ENCODE data around the gene FAM180A.
"Not testable (repeated sequence)": the region's sequence is repeated elsewhere in the genome, so short reads cannot be mapped to it uniquely, and the experiment has no call there.

Gene FAM180A

DNA sequence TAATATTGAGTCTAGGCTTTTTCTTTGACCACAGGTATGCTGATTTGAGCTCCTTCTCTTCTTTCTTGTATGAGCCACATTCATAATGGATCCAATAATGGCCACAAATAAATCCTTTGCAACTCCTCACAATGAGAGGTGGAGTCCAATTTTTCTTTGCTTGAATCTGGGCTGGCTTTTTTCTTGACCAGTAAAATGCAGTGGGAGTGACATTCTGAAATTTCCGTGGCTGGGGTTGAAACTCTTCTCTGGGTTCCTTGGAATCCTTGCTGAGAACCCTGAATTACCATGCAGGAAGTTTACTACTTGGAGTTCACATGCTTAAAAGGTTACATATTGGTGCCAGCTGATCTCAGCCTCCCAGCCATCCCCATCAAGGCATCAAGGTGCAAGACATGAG lies 22.4 kb upstream of the FAM180A start:
- DNase-seq: no peak

DNA sequence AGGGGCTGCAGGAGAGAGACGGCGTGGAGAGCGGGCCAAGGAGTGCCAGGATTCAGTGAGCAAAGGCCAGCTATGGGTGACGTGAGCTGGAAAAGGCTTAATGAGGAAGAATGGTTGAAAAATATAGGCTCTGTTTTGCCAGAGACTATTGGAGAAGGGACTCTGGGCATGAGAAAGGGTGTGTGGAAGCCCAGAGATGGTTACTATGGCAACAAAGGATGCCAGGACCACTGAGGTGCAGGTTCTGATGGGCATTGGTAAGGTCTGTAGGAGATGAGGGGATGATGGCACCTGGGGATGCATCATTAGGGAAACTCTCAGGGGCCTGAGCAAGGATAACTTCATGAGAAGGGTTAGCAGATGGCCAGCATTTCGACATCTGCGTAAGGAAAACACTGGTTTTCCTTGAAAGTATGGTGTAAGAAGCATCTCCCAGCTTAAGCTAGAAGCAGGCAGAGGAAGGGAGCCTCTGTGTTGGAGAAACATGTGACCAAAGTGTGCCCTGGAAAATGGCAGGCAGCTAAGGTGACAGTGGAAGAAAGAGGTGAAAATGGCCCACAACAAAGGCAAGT lies 21.6 kb upstream of the FAM180A start:
- no peak for DNase-seq

DNA sequence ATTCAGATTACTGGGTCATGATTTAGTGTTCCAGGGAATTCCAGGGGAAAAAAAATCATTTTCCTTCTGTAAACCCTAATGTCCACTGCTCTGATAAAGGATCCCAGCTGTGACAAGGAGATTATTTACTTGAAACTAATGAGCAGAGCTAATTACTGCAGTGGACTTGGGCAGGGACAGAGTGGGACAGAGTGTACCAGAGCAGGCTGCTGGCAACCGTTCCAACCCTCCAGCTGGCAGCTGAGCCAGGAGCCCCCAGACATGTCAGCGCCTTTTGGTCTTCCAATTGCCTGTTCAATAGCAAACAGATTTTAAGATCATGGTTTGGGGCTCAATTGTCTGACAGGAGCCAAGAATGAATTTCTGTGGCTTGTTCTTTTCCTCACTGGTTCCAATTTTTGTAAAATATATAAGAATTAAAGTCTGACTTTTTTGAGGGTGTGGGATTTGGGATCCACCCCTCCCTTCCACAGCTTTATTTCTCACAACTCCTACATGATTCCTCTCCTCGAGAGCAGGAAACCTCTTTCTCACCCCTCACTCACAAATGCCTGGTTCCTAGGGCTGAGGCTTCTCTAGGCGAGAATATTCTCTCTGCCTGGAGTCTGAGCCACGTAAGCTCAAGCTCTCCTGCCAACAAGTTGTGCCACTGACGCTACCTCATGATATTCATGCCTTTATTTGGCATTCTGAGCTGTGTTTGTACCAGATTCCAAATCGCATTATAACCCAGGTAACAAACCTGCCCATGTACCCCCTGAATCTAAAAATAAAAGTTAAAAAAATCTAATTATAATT lies 20.6 kb upstream of the FAM180A start:
- DNase-seq: no peak

DNA sequence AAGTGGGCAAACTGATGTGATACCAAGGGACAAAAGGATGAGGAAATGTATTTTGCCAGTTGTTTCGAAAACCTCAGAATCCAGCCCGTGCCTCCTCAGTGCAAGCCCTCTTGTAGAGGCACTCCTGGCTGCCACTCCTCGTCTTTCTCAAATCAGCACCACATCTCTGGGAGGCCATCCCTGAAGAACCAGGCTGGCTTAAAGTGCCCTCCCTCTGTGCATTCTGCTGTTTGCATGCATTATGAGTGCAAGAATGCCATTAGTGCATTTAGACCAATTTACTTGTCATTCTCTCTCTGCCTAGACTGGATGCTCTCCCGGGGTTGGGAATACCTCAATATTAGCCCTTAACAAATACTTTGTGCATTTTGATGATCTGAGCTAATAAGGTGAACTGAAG lies 19.9 kb upstream of the FAM180A start:
- no peak for DNase-seq

DNA sequence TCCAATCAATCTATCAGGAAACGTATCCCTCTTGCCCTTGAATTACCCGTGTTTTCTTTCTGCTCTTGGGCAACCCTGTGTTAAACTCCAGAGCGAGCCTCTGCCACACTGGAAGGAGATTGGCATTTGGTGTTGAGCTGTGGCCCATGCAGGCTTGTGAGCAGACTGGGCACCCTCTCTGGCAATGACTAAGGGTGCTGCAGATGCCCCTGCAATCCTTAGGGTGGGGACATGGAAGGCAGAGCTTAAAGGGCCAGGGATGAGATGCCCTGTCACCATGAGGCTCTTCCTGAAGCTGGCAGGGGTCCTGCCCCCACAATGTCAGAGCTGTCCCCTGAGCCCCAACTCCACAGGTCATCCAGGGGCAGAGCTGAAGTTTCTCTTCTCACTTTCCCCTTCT lies 19.5 kb upstream of the FAM180A start:
- DNase-seq: no peak

DNA sequence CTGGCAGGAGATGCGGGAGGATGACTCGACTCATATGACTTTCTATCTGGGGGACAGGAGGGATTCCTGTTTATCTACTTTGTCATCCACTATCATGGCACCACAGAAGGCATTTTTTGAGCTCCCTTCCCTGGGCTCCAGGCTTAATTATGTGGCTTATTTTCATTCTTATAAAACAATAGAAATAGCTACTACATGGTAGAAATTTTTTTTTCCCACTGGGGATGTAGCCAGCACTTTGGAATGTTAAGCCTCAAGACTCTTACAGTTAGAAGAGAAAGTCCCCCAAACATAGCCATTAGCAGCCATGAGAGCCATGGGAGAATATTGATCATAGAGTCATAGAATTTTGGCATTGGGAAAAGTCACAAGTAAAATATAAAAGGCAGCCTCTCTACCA lies 14.6 kb upstream of the FAM180A start:
- DNase-seq: no peak

DNA sequence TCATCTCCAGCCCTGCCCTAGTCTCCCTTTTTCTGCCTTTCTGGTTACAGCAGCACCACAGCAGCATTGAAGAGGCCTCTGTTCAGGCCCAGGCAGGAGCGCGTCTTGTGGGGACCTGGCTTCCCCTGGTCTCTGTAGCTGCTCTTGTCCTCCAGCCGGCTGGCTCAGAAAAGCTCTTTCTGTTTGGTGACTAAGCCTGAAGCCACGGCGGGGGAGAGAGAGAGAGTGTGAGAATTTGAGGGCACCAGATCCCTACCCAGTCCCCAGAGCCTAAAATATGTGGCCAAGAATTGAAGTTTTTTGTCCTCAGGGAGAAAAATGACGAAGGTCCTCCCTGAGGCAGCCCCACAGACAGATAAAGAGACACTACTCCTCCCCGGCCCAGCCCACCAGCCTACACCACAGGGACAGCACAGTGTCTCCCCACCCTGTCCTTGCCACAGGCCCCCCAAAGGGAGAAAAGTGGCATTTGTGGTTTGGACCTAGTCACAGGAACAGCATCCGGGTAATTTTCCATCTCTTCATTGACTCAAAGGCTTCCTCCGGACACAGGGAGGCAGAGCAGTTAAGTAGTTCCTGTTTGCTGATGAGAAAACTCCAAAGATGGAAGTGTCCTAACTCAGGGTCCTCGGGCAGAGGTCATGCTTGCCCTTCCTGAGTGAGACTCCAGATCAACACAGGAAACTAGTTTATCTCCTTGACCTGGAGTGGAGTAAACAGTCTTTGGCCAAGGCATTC lies 13.3 kb upstream of the FAM180A start:
- DNase-seq: no peak

DNA sequence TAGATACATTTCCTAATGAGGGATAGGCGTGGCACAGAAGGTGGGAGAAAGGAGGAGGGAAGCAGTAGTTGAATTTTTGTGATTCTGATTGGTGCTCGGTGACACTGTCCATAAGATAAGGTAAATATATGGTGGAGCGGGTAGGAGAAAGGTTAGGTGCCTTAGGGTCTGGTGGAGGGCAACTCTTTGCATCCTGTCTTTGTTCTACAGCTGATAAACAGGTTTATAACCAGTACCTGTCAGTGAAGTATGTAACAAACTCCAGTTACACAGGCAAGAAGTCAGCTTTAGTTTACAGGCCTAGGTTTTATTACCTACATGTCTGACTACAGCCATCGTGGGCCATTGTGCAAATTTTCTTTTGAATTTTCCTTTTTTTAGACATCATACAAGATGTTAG lies 10.9 kb upstream of the FAM180A start:
- DNase-seq: no peak

DNA sequence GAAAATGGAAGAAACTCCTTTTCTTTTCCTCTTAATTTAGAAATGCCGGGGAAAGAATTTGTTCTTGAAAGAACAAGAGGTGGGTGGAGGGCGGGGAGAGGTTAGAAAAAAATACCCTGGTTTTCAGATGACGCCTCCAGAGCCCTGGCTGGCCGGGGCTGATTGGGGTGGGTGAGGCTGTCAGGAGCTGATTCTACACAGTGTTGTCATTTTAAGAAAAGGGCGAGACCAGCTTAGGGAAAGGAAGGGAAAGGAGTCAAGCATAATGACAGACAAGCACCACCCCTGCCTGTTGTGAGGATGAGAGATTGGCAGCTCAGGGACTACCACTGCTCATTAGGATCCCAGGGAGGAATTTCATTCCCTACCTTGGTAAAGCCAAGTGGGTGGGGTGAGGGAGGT lies 9.9 kb upstream of the FAM180A start:
- DNase-seq: no peak

DNA sequence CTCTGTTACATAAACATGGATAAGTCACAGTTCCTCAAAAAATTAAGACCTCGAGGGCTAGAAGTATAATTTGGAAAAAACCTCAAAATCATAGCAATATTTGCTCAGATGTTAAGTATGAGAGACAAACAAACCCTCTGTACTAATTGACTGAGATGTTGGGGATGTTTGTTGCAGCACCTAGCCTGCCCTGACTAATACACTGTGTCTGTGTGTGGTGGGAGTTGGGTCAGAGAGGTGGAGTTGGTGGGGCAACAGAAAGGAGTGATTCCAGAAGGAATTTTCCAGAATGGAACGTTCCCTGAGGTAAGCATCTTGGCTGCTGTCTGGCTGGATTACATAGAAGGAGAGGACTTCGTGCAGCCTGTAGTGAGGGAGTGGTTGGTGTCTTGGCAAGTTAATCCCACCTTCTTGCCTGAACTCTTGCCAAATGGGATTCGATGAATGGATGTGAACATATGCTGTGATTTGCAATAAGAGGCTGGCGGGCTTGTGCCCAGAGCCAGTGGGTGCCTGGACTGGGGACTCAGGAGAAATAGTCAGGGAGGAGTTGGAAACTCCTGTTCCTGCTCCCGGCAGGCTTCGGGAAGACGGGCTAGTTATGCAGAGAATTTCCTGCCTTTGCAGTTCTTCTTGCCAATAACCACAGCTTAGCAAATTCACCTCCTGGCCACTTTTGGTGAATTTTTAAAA lies 9.3 kb upstream of the FAM180A start:
- DNase-seq: no peak

DNA sequence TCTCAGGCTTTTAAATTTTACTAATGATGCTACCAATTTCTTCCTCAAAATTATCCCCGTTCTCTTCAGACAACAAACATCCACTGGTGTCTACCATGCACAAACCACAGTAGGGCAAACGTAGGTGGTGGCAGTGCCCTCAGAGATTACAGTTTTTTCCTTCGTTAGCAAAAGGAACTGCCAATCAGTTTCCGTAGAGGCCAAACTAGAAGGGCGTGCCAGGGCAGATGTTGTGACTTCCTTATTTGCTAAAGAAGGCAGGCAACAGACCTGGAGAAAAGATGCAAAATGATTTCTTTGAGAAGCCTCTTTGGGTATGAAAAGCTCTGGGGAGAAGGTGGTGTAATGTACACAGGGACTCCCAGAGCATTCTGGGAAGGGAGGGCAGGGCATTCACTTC lies 7.6 kb upstream of the FAM180A start:
- no peak for DNase-seq

DNA sequence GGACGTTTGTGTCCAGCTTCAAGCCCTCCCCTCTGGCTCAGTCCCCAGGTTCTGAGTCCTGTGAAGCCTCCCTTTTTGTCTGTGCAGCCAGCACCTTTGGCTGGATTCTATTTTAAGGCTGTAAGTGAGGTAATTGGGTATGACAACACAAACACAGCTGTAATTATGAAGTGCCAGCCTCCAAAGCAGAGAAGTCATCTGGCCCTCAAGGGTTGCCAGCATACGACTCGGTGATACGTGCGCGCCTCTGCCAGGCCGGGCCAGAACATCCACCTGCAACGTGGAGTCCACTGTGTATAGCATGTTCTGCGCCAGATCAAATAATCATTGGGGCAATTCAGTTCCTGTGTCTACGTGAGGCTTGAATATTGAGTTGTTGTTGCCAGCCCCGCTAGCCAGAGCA lies 6.7 kb upstream of the FAM180A start:
- DNase-seq: no peak

DNA sequence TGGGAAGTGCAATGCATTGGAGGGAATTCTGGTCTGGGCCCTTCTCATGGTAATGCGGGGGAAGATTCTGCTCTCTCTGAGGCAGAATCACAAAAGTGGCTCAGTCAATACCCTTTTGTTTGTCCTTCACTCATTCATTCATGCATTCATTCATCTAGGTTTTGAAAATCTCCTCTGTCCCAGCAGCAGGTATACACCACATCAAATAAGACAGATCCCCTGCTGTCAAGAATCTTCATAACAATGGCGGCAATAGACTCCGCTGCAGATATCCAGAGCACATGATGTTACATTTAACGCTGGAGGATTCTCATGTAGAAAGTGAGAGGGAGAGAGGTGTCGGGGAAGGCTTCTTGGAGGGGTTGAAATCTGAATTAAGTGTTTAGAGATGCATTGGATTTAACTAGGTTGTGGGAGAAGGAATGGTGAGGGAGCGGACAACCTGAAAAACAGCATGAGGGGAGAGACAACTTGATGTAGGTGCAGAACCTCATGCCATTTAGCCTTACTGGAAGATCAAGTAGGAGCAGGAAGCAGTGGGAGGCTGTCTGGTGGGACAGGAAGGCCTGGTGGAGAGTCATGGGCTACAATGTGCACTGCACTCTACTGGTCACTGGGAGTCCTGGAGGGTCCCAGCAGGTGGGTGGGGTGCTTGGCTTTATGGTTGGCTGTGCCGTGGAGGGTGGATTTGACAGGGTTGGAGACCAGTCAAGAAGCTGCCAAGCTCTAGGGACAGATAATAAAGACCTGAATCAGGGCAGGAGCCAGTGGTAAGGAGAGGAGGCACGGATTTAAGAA lies 5.2 kb upstream of the FAM180A start:
- DNase-seq: no peak

DNA sequence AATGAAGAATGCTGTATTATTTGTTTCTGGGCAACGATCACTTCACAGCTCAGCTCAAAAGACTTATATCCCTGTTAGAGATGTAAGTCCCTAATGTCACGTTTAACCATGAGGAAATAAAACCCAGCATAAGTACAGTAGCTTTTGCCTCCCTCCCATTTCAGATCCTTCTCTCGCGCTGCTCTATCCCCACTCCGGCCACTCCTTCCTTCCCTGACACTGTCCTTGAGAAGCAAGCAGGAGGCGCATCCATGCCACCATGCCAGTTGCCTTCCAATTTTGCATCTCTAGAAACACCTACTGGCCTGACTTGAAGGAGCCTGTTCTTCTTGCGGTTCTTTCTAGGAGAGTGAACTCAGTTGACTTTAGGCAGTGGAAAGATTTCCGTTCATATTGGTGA lies 1.2 kb downstream of the FAM180A start:
- no peak for DNase-seq

DNA sequence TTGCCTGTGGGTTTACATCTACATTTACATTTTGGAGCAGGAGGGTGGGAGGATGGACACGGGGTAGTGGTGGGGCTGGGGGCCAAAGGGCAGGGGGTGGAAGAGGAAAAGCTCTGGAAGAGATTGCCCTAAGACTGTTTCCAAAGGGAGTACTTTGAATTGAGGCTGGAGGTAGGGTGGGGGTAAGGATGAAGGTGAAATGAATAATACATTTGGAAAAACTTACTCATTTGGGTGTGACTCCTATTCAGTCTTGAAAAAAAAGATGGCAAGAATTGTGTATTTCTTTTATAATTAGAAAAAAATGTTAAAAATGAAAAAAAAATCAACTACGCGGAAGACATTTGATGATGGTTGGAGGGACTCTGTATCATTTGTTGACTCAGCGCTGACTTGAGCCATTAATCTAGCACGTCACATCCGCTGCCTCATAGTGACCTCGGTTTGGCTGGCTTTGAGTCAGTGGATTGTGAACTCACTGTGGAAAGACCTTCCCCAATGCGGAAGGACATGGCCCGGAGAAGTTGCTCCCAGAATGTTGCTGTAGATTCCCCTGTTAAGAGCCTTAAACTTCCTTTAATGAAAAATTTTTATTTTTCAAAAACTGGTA lies 2.8 kb downstream of the FAM180A start:
- DNase-seq: no peak

DNA sequence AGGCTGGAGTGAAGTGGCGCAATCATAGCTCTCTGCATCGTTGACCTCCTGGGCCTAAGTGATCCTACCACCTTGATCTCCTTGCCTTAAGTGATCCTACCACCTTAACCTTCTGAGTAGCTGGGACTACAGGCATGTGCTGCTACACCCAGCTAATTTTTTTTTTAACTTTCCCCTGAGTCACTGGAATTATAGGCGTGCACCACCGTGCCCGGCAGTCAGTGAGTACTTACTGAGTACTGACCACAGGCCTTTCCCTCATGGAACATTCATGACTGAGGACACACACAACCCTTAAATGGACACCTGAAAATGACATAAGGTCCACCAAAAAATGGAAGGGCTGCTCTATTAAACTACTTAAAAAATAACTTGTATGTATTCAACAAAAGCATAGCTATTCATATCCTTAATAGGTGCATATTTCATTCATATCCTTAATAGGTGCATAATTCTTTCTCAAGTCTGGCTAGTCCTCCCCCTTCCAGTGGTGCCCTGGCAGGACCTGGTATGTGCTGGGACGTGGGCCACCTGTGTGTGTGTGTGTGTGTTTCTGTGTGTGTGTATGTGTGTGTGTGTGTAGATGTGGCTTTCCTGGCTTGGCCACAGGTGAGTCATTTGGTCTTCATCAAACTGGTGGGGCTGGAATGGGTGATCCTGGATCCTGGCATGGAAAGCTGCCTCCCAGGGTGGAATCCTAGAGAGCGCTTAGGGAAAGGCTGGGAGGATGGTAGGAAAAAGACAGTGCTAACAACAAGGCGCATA lies 3.5 kb downstream of the FAM180A start:
- no peak for DNase-seq

DNA sequence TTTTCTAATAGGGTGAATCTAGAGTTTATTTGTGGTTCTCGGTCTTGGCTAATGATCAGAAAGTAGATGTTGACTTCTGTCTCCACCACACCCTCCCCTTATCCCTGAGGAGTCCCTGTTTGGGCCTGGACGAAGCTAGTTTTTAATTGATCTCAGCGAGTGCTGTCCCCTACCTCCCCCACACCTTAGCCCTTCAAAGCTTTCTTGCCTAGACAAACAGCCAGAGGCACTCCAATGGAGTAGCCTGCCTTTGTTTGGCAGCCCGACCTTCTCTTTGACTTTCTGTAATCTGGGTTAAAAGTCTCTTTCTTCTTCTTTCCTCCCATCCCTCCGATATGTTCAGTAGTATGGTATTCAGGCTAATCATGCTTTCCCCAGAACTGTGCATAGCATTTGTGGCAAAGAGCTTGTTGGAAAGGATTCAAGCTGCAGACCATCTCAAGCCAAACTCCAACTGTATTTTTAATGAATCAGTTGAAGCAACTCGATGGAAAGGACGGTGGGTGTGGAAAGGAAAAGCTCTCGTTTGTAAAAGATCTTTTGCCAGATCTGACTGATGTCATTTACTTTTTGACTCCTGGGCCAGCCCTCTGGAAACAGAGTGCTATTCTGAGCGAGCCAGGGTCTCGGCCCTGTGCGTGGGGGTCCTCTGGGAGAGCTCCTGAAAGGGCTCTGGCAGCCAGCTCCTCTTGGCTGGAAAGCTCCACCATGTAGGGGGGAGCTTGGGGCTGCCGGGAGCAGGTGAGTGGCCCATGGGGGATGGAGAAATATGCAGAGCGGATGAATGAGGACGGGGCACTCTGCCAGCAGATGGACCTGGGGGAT lies 4.5 kb downstream of the FAM180A start:
- DNase-seq: no peak

DNA sequence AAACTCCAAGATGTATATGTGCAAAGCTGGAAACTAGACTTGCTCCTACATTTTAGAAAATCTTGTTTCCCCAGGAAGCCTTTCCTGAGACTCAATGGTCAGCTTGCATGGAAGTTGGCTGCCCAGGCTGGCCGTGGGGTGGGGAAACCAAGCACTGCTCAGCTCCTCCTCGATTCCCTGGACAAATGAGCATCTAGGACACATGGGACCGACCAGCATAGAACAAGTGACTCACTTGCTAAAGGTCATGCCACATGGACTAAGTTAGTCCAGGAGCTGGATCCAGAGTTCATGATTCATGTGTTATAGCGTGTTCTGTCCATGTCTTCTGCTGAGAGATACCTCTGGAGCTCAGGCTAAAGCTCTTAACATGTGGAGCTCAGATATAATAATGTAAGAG lies 6.2 kb downstream of the FAM180A start:
- DNase-seq: no peak

DNA sequence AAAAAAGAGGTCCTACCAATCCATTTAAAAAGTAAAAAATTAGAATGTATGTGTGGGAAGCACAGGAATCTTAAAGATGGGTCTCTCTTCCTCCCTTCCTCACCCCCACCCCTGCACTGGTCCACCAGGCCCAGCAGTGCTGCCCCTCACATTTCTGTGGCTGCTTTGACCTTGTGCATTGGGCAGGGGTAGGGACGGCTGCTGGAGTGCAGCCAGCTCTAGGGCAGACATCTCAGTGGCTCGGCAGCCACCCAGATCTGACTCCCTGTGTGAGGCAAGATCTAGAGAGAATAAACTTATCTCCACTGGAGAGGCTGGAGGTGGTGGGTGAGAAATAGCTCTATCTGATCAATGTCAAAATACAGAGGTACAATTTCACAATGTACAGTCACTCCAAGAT lies 6.7 kb downstream of the FAM180A start:
- no peak for DNase-seq

DNA sequence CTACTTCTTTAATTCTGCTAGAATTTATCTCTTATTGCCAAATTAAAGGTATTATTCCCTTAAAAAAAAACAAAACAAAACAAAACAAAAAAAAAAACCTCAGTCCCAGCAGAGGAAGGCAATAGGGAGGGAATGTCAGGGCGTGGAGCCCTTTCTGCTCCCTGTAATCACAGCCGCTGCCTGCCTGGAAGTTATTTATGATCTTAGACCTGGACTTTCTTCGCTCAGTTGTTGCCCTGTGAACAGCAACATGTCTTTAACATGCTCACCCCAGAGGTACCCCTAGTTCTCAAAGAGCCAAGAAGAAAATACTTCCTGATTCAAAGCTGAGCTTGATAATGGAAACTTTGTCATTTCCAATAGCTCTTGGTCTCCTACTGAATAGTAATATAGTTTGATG lies 7.7 kb downstream of the FAM180A start:
- DNase-seq: no peak

DNA sequence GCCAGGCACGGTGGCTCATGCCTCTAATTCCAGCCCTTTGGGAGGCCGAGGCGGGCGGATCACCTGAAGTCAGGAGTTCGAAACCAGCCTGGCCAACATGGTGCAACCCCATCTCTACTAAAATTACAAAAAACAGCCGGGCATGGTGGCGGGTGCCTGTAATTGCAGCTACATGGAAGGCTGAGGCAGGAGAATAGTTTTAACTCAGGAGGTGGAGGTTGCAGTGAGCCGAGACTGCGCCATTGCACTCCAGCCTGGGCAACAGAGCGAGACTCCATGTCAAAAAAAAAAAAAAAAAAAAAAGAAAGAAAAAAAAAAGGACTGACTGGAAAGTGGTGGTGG lies 11.3 kb downstream of the FAM180A start:
- not testable (repeated sequence) for DNase-seq

Measured in bone marrow (tissue), 2 donors.